SK-N-MC (cell line): ENCODE measurements around the gene GOLGA7B.

Experiments
- EZH2 ChIP-seq: fragments of 200-600 bp; sonication (generic); IDR thresholded peaks from one replicate; pipeline ENCODE4 v1.6.1; 2017; ENCODE audit warnings: antibody characterized with exemption
- POLR2AphosphoS5 ChIP-seq: IDR thresholded peaks from 2 replicates; pipeline ENCODE4 v1.6.1; 2012; ENCODE audit warnings: mild to moderate bottlenecking, low read depth, low read length, borderline replicate concordance

- TF ChIP-seq EZH2, result no peak
- TF ChIP-seq POLR2AphosphoS5, result no peak
These were observed 65.2 kb downstream of the GOLGA7B start for GRCh38 chr10:97914837-97915211.
